Mesothelial cell of epicardium (in vitro differentiated cells): Measurements from ENCODE around the gene INTS15. TPM values are rescaled to one million over a fixed set of nuclear protein-coding genes. Genes with fewer than 3 reads are reported as not detected.

Experiments
- DNase-seq, 2 experiments: peaks; one replicate each; pipeline ENCODE4 v3.0.0; 2021; ENCODE audit warnings: low spot score in 2 of 2; ENCODE audit not compliant: unreplicated experiment in 2 of 2
- H3K27ac Mint-ChIP-seq: 2 replicates; pipeline ENCODE4 v1.8.0; 2021; ENCODE audit warnings: mixed read lengths
- H3K27me3 Mint-ChIP-seq: 2 replicates; pipeline ENCODE4 v1.8.0; 2021; ENCODE audit warnings: low read depth, mixed read lengths
- H3K36me3 Mint-ChIP-seq: 2 replicates; pipeline ENCODE4 v1.8.0; 2021; ENCODE audit warnings: mixed read lengths
- H3K4me1 Mint-ChIP-seq: 2 replicates; pipeline ENCODE4 v1.8.0; 2021; ENCODE audit warnings: mixed read lengths
- H3K4me3 Mint-ChIP-seq: 2 replicates; pipeline ENCODE4 v1.8.0; 2021; ENCODE audit warnings: mild to moderate bottlenecking, moderate library complexity, mixed read lengths
- H3K9me3 Mint-ChIP-seq: 2 replicates; pipeline ENCODE4 v1.8.0; 2021; ENCODE audit warnings: mixed read lengths
- CTCF ChIP-seq: fragments of 200-600 bp; sonication (generic); IDR thresholded peaks from one replicate; pipeline ENCODE4 v1.5.0; 2021; ENCODE audit warnings: antibody characterized with exemption; ENCODE audit not compliant: unreplicated experiment
- total RNA-seq: library from RNA; stranded (reverse); gene quantifications from 3 replicates; pipeline ENCODE4 v1.2.1, GENCODE V29; 2021

Gene INTS15
- total RNA-seq, 1 donor from 2014 or later, result 44.4 TPM

GRCh38 chr7:6608081-6608480 is 18.3 kb downstream of the INTS15 start:
- Mint-ChIP-seq H3K4me3 (no peak overlapping the region), H3K36me3 (peaks cover 18% of the 10 kb centered on the region), H3K27me3 (no peaks in the 10 kb centered on the region), H3K27ac (no peak overlapping the region), H3K4me1 (no peaks in the 10 kb centered on the region), H3K9me3 (no peaks in the 10 kb centered on the region)
- DNase-seq, result no peak
- TF ChIP-seq CTCF, result no peak

- Mint-ChIP-seq H3K27ac (no peak overlapping the region), H3K9me3 (no peaks in the 10 kb centered on the region), H3K36me3 (peaks cover 15% of the 10 kb centered on the region), H3K27me3 (no peaks in the 10 kb centered on the region), H3K4me3 (no peak overlapping the region), H3K4me1 (no peaks in the 10 kb centered on the region)
- no peak for DNase-seq
- no peak for TF ChIP-seq CTCF
Measured at GRCh38 chr7:6608794-6609193, 19.0 kb downstream of the INTS15 start.

GRCh38 chr7:6612819-6613218 is 23.0 kb downstream of the INTS15 start:
- Mint-ChIP-seq H3K9me3 (no peaks in the 10 kb centered on the region), H3K36me3 (peaks cover 3% of the 10 kb centered on the region), H3K27ac (no peak overlapping the region), H3K4me3 (no peak overlapping the region), H3K27me3 (no peaks in the 10 kb centered on the region), H3K4me1 (peaks cover 13% of the 10 kb centered on the region)
- no peak for TF ChIP-seq CTCF
- no peak for DNase-seq

- H3K27me3 Mint-ChIP-seq, result no peaks in the 10 kb centered on the region
- TF ChIP-seq CTCF, result no peak
- no peak overlapping the region for H3K27ac Mint-ChIP-seq
- peaks cover 13% of the 10 kb centered on the region for H3K4me1 Mint-ChIP-seq
- H3K36me3 Mint-ChIP-seq, result peaks cover 3% of the 10 kb centered on the region
- H3K9me3 Mint-ChIP-seq, result no peaks in the 10 kb centered on the region
- DNase-seq, result no peak
- H3K4me3 Mint-ChIP-seq, result peak overlapping the region; percentile 6
Measured at GRCh38 chr7:6613706-6614105, 23.9 kb downstream of the INTS15 start.

GRCh38 chr7:6614953-6615722 is 25.3 kb downstream of the INTS15 start, which contains the start of gene ZNF853:
Gene ZNF853 (plus strand): TSS chr7:6615610. CDS start chr7:6616175, 565 bp downstream.
- H3K4me1 Mint-ChIP-seq, result peaks cover 13% of the 10 kb centered on the region
- peak in 1 of 2 experiments; percentile 48 for DNase-seq
- H3K27ac Mint-ChIP-seq, result peak within 1 kb of the TSS; percentile 26
- peak within 1 kb of the TSS; percentile 74 for H3K4me3 Mint-ChIP-seq
- H3K27me3 Mint-ChIP-seq, result no peaks in the 10 kb centered on the region
- peaks cover 3% of the 10 kb centered on the region for H3K36me3 Mint-ChIP-seq
- no peak for TF ChIP-seq CTCF
- H3K9me3 Mint-ChIP-seq, result no peaks in the 10 kb centered on the region
